Measurements from ENCODE around the gene MTOR. TPM values are rescaled to one million over a fixed set of nuclear protein-coding genes. Genes with fewer than 3 reads are reported as not detected.
"Not testable (repeated sequence)": the region's sequence is repeated elsewhere in the genome, so short reads cannot be mapped to it uniquely, and the experiment has no call there.

MTOR gene
- total RNA-seq, 1 donor from 2014 or later, result 33.2 TPM

DNA sequence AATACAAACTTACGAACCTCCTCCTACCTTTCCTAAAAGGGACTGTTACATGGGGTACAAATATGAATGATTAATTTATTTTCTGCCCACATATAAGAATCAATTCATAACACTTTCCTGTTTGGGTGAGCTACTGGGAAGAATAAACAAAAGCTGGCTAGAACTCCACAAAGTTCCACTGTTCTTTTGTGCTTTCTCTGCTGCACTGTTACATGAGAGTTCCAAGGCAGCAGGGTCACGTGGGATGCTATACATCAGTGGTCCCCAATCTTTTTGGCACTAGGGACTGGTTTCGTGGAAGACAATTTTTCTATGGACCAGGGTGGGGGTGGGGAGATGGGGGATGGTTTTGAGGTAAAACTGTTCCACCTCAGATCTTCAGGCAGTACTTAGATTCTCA is 75.4 kb downstream of the MTOR start:
- no peak for DNase-seq (ENCODE audit: low spot score)
- no peak for ATAC-seq

DNA sequence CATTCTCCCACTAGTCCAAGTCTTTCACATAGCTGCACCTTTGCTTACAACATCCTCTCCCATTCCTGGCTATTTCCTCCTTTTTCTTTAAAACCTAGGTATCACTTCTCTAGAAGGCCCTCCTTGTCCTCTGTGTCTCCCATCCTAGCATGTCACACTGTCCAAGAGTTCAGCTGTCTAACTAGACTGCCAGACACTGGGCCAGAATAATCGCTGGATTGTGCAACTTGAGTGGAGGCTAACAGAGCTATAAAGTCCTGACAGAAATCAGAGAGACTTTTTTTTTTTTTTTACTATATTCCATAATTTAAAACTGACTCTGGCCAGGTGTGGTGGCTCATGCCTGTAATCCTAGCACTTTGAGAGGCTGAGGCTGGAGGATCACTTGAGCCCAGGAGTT is 77.4 kb downstream of the MTOR start:
- peak; percentile 85 for ATAC-seq

DNA sequence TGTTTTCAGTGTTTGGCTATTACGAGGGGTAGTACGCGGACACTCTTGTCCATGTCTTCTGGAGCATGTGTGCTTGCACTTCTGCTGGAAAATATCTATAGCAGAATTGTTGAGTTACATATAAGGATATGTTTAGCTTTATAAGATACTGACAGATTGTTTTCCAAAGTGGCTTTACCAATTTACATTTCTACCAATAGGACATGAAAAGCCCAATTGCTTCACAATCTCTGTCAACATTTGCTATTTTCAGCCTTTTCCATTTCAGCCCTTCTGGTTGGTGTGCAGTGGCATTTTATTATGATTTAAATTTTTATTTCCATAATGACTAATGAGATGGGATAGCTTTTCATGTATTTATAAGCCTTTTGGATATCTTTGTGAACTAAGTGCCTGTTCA is 79.5 kb downstream of the MTOR start:
- ATAC-seq, result no peak

More for the DNA sequence above, 77.4 kb downstream of the MTOR start:
- peak; percentile 70 for DNase-seq (ENCODE audit: low spot score)

DNA sequence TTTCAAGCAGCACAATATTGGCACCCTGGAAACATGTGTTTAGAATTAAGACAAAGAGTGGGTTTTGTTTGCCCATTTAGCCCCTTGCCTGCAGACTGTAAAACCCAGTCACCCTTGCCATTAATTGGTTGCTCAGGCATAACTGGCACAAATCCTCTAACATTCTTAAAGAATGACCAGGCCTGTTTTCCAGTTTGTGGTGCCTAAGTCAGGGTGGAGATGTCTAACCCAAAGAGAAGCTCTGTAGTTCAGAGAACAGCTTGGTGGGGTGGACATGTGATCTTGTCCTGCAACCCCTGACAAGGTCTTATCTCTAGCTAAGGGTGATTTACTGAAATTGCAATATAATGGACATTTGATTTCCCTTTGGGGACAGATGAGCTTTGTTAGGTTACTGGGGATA is 82.0 kb downstream of the MTOR start:
- DNase-seq (ENCODE audit: low spot score) (no peak), ATAC-seq (no peak)

More for the DNA sequence above, 79.5 kb downstream of the MTOR start:
- DNase-seq (ENCODE audit: low spot score), result no peak

DNA sequence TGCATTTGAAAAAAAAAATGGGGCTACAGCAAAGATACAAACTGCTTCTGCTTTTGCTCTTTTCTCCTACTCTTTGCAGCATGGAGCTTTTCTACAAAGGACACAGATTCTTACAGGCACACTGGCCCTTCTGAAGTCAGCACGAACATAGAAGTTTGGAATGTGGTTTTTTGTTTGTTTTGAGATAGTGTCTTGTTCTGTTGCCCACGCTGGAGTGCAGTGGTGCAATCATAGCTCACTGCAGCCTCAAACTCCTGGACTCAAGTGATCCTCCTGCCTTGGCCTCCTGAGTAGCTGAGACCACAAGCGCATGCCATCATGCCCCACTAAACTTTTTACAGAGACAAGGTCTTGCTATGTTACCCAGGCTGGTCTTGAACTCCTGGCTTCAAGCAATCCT is 82.6 kb downstream of the MTOR start:
- peak; percentile 50 for ATAC-seq
- DNase-seq (ENCODE audit: low spot score), result not testable (repeated sequence)

DNA sequence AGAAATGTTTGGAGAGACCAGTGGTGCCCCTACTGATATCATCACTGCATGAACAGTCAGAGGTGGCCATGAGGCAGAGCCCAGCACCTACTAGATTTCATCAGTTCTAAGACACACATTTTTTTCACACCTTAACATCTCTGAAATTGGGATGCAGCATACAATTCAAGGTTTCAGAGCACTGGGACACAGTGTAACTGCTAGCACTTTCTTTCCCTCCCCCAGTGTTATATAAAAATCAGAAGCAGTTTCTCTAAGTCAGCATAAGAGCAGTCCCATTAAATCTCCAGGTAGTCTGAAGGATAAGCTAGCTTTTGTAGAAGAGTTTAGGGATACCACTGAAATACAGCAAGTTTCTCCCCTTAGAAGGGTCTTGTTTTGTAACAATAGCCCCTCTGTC is 83.2 kb downstream of the MTOR start:
- DNase-seq (ENCODE audit: low spot score), result no peak
- no peak for ATAC-seq

DNA sequence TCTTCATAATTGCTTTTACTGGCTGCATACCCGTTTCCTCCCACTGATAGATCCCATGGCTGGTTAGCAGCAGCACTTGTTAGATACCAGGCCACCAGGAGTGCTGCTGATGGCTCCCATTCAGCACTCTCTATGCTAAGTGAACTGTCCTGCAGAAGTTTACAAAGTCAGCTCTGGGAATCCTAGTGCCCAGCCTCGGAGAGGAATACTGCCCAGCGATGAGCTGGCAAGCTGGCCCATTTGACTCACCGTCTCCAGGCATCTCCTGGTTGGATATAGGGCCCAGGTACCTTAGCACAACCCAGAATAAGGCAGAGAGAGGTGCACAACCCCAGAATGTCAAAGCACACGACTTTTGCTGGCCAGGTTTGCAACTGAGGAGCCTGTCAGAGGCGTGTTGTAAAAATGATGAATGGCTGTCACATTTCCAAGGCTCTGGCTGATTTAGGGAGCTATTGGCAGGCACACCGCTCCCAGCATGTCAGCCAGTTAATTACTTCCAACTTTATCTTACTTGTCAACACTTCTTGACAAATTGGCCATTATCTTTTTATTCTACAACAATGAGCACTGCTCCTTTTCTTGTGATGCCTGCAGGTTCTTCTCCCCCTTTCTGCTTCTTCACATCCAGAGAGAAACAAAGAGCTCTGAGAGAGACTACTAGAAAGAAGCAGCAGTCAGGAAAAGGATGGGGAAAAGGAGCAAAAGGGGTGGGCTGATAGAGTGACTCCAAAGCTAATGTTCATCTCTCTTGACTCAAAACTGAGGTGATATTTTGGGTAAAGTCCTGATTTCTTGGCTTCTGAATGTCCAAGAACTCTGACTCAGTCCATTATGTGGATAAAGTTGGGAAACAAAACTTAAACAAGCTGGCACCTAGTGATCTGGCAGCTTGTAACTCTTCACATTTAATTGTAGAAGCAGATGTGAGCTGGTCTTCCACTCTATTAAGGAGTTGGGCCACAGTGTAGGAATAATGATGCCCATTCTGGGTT is 84.0 kb downstream of the MTOR start:
- DNase-seq (ENCODE audit: low spot score), result no peak
- no peak for ATAC-seq

DNA sequence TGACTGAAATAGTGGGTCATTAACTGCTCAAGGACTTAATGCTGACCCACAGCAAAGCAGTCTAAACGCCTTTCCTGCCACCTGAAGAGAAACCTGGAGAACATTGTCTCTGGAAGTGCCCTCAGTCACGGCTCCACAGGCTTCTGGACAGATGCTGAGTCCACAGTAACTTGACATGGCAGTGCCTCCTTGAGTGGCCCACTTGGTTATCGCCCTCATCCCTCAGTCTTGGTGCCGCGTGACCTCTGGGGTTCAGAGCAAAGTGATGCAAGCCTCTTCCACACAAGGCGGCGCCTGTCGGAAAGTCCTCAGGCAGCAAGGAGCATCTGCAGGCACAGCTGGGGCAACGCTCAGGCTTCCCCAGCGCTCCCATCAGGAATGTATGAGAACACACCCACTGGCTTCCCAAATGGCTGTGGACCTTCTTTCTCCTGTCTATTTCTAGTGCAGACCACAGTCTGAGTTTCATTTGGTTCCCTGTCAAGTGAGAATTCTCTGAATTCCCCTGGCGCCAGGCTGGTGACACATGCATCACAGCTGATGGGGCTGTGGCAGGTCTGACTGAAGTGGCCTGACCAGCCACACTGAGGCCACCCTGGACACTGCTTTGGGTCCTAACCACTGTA is 86.2 kb downstream of the MTOR start:
- DNase-seq (ENCODE audit: low spot score) (no peak), ATAC-seq (no peak)

DNA sequence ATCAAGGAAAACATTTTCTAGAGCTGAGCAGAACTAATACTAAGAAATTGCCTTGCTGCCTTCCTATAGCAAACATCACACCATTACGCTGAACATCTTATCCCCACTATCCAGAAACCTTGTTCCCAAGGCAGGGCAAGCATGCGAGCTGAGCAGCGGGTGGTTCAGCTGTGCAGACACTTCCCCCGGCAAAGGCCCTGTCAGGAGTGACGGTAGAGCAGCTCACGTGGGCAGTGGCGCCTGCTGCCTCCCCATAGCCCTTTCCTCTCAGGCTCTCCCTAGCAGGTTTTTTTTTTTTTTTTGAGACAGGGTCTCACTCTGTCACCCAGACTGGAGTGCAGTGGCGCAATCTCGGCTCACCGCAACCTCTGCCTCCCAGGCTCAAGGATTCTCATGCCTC is 86.9 kb downstream of the MTOR start:
- DNase-seq (ENCODE audit: low spot score) (no peak), ATAC-seq (no peak)

DNA sequence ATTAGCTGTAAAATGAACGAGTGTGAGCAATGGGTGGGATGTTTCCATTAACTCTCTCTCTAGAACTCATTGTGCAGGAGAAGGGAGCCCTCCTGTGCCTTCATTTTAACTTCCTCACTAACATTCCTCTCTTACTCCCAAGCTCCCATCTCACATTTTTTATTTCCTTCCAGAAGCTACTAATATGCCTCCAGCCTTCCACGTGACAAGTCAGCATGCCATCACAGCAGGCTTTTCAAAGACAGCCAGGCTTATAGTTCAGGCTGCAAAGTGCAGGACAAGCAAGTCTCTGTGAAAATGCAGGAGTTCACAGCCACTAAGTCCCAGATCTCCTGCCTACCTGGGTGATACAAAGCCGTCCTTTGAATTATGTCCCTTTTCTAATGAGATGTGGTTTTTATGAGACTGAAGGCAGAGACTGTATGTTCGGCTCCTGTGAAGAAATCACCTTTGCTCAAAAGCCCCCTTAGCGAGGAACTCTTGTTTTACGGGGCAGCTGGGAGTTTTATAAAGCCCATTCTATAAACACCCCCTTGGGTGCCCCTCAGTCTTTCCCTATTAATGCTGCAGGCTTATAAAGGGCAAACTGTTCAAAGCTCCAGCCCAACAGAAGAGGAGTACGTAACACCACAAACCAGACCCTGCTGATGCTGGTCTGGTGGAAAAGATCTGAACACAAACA is 87.9 kb downstream of the MTOR start:
- no peak for ATAC-seq
- no peak for DNase-seq (ENCODE audit: low spot score)

DNA sequence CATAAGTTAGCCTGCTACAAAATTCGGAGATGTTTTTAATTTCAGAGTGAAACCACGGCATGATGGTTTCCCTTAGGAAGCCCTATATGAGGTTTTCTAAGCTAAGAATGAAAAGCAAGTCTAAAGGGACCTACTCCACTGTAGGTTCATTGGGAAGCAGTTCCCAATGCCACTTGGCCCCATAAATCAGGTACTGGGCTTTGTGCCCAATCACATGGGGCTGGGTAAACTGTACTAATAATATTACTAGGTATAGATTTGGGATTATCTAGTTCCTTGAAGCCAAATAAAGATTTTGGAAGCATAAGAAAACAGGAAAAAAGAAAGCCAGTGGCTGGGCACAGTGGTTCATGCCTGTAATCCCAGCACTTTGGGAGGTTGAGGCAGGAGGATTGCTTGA is 92.2 kb downstream of the MTOR start:
- DNase-seq (ENCODE audit: low spot score) (no peak), ATAC-seq (no peak)

DNA sequence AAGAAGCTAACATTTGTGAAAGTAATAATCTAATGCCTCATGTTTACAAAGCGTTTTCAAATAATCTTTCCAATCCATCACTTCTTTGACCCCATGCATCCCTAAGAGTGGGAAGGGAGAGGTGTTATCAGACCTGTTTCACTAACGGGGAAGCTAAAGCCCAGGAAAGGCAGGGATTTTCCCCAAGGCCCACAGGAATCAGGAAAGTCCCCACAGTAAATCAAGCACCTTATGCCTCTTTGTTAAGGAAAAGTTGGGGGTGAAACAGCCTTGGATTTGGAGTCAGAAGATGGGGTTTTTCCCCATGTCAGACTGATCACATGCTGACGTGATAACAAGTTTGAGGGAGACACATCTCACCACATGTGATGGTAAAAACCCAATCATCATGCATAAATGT is 93.1 kb downstream of the MTOR start:
- DNase-seq (ENCODE audit: low spot score) (no peak), ATAC-seq (no peak)

DNA sequence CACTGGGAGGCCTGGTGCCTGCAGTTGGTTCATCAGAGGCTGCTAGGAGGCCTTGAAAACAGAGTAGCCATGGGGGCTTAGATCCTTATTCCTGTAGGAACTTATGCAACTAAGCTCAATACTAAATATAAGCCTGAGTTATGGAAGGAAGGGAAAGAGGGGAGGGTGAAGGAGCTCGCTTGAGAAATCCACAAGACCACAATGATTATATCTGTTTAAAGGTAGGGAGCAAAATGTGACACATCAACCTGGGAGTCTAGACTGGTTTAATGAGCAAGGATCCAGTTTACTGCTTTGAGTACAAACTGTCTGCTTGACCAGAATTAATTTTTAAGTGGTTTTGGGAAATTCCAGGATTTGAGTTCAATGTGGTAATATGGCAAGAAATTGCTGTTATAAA is 93.6 kb downstream of the MTOR start:
- ATAC-seq (no peak), DNase-seq (ENCODE audit: low spot score) (no peak)

DNA sequence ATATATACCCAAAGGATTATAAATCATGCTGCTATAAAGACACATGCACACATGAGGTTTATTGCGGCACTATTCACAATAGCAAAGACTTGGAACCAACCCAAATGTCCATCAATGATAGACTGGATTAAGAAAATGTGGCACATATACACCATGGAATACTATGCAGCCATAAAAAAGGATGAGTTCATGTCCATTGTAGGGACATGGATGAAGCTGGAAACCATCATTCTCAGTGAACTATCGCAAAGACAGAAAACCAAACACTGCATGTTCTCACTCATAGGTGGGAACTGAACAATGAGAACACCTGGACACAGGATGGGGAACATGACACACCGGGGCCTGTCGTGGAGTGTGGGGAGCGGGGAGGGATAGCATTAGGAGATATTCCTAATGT is 95.6 kb downstream of the MTOR start:
- DNase-seq (ENCODE audit: low spot score); ATAC-seq: not testable (repeated sequence)

DNA sequence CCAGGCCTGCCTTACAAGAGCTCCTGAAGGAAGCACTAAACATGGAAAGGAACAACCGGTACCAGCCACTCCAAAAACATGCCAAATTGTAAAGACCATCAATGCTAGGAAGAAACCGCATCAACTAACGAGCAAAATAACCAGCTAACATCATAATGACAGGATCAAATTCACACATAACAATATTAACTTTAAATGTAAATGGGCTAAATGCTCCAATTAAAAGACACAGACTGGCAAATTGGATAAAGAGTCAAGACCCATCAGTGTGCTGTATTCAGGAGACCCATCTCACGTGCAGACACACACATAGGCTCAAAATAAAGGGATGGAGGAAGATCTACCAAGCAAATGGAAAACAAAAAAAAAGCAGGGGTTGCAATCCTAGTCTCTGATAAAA is 99.6 kb downstream of the MTOR start:
- ATAC-seq; DNase-seq (ENCODE audit: low spot score): not testable (repeated sequence)

DNA sequence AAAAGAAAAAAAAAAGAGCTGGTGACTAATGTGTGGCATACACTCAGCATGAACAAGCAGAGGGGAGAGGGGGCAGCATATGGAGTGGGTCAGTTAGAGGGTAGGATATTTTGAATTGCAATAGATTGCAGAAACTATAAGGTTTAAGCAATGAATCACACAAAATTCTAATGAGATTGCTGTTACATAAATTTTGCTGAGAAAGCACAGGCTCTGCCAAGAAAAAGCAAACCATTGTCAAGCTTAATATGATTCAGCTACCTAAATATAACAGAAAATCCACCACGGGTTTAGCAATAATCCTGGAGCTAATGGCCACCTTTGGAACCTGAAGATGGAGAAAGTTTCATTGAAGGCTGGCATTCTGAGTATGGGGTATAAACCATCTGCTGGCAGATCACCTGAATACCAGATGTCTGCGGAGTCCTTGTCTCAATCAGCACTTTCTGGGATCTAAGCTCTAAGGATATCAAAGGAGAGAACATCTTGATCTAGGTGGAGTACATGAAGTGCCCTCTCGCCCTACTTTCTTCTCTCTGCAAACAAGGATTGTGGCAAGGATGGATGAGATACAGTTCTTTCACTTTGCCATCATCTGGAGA is 103.5 kb downstream of the MTOR start:
- peak; percentile 24 for ATAC-seq
- DNase-seq (ENCODE audit: low spot score), result no peak

DNA sequence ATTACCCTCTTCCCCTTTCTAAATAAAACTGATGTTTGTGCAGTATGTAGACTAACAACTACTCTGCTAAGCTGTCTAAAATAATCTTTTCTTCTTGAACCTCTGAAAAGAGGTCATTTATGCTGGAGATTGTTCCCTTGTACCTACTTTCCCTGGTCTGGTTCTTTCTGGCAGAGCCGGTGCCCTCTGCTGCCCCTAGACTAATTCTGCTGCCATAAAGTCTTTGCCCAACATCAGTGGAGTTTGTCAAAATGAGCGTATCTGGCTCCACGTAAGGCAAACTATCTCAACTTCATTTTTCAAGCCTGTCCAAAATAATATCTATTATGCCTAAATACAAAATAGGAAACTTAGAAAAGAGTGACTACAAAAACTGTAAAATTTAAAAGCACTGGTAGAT is 104.1 kb downstream of the MTOR start:
- DNase-seq (ENCODE audit: low spot score) (no peak), ATAC-seq (peak; percentile 81)

DNA sequence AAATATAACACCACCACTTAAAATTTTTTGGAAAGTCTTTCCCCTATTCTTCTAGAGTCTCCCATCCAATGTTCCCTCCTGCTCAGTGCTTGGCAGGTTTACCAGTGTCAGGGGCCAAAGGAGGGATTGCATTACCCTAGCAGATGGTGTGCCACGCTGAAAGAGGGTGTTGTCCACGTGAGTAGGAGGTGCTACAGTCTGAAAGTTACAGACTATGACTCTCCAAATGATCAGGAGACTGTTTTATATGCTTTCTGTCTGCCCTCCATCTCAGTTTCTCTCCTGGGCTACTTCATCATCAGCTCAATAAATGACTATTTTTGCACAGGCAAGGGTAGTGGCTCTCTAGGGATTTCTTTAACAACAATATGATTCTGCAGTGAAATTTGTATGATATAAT is 104.5 kb downstream of the MTOR start:
- DNase-seq (ENCODE audit: low spot score), result peak; percentile 92
- ATAC-seq, result peak; percentile 87

DNA sequence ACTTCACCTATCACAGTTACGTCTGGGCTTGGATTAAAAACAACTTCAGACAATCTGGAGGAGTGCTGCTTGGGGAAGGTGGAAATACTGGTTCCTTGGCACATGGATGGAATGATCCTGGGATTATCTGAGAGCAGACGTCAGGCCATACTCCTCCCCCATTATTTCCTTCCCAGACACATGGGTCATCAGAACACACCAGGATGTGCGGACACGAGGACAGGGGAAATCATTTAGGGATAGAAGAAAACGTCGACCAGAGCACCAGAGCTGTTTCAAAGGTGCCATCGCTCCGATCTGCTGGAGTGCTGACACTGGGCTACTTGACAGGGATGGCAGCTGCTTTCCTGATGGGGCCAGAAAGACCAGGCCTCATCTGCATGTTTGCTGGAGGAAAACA is 105.0 kb downstream of the MTOR start:
- DNase-seq (ENCODE audit: low spot score) (no peak), ATAC-seq (no peak)

DNA sequence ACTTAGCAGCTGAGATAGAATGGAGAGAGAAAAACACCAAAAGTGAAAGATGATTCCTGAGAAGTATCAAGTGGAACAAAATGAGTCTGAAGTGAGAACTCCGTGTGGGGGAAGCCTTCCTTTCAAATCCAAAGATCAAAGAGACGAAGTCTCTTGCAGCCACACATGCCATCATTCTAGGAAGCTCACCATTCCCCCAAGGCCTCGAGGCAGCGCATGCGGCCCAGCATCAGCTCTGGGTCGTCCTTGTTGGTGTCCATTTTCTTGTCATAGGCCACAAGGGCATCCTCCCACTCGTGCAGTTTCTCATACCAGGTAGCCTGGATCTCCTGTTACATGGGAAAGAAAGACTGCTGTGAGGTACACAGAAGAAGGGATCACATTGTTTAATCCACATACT is 105.4 kb downstream of the MTOR start:
- no peak for ATAC-seq
- DNase-seq (ENCODE audit: low spot score), result no peak

DNA sequence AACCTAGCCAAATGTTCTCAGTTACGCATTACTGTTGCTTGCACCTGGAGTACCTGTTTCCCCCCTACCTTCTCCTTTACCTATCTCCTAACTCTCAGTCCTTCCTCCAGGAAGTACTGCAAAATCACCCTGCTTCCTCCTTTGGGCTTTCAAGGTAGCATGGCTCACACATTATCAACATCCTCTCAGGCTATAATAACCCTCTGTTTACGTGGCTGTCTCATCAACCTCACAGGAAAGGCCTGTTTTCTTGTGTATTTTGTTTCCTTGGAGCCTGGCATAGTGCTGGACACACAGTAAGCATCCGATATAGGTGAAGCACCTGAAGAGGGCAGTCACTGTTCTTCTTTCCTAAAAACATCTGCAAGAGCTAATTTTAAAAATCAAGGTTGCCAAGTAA is 105.9 kb downstream of the MTOR start:
- ATAC-seq (no peak), DNase-seq (ENCODE audit: low spot score) (no peak)
